Fibroblast of skin of left biceps (primary cell): ENCODE measurements around the gene ZNF436.

ENCODE experiments used
- DNase-seq, 2 experiments: peaks; one replicate each; pipeline ENCODE4 v3.0.0-alpha.2; 2013; ENCODE audit warnings: low read depth in 2 of 2

ZNF436 gene

GRCh38 chr1:23369335-23370013 lies at the start of gene ZNF436:
Gene ZNF436 (minus strand): TSS chr1:23369836. CDS start chr1:23368005, 1,831 bp downstream.
- DNase-seq: peak; percentile 81 to 84

DNA sequence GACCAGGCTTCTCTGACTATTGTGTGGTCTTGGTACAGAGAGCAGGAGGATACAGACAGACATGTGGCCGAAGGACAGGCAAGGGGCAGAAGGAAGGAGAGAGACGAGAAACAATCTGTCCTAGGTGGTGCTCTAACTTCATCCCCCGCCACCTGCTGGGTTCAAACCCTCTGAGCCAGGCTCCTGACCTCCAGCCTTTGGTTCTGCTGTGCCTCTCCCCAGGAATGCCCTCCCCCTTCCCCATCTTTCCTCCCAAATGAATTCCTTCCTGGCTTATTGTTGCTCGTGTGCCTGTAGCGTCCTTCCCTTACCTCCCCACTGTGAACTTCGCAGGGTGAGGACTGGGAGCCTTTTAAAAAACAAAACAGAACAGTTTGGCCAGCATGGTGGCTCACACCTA lies 49.5 kb upstream of the ZNF436 start:
- DNase-seq: no peak

GRCh38 chr1:23417570-23417969 lies 47.9 kb upstream of the ZNF436 start:
- no peak for DNase-seq

- DNase-seq: no peak
Measured at GRCh38 chr1:23416964-23417363, 47.3 kb upstream of the ZNF436 start.

DNA sequence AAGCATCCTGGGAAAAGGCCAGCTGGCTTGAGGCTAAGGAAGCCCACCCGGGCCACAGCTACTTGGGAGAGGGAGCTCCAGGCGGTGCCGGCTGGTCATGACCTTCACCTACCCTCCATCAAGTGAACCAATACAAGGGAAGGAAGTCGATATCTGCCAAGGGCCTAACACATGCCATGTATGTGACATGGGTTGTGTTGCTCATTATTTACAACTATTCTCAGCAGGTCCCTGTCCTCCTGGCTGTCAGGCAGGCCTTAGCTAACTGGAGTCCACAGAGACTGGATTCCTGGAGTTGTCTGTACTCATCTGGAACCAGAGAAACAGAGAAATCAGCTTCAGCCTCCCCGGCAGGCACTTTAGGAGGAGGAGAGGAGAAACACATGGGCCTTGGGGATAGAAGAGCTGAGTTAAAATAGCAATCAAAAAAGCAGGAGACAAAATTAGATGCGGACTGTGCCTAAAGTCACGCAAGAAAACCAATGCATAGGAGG lies 39.2 kb upstream of the ZNF436 start:
- no peak for DNase-seq

DNA sequence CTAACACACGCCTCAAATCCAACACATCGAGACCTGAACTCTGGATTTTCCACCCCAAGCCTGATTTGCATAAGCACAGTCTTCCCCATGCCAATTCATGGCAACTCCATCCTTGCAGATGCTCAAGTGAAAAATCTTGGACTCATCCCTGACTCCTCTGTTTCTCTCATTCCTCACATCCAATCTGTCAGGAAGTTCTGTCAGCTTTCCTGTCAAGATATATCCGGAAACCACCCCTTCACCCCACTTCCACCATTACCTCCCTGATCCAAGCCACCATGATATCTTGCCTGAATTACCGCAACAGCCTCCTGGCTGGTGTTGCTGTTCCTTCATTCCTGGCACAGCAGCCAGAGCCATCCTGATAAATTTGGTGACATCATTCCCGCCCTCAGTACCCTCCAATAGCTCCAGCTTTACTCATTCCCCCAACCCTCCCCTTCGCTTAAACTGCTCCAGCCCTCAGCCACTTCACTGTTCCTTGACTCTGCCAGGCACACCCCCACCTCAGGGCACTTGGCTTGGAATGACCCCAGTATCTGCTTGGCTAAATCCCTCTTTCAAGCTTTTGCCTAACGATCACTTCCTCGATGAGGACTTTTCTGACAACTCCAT lies 37.5 kb upstream of the ZNF436 start:
- DNase-seq: no peak

DNA sequence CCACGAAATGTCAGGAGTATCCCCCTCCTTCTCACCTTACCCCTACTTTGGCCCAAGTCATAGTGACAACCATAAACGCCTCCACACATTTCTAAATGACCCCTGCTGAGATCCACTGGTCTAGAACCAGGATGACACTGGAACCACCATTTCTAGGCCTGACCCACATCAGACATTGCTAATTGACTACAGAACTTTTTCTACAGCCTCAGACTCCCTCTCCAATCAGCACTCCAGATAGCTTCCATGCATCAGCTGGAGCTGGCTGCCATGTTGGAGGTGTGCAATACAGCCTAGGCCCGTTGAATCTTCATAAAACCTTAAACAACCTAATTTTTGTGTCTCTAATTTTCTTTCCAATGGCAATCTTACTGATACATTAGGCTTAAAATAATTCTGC lies 36.3 kb upstream of the ZNF436 start:
- no peak for DNase-seq

DNA sequence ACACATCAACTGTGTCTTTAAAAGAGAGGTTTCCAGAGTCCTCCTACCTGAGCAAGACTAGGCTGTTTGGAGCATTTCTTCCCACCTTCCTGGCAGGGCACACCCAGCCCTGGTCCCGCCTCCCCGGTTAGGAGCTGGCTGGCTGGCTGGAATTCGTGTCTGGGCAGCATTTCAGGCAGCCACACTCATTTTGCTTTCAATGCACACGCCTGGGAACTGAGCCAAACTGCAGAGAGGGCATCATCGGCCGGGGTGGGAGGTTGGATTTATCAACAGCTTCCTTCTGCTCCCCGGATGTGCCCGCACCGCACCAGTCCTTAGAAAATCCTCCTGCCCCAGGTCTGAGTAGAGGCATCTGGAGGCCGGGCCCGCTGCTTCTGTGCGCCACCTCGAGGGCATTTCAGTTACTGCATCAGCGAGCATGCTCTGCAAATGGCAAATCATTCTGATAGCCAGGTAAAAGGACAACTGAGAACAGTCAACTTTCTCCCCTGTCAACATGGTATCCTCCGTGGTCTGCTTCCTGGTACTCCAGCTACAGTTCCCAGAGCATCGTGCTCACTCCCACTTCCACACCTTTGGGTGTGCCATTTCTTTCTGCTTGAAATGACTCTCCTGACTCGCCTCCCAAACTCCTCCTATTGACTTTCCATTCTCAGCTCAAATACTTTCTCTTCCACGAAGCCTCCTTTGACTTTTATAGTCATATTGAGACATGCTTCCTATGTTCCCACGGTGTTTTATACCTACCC lies 34.3 kb upstream of the ZNF436 start:
- peak; percentile 61 to 68 for DNase-seq

DNA sequence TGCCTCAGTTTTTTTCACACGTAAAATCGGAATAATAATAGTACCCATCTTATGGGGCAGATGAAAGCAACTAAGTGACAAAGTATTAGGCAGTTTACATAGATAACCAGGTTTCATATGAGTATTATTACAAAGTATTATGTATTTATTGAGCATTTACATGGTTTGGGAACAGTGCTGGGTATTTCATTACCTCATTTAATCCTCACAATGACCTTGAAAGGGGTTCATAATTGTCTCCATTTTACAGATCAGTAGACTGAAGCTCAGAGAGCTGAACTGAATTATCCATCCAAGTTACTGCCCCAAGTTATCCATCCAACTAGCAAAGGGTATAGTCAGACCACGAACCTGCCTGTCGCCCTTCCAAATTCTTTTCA lies 33.7 kb upstream of the ZNF436 start:
- DNase-seq: no peak

GRCh38 chr1:23403038-23403336 lies 33.4 kb upstream of the ZNF436 start:
- DNase-seq: no peak

DNA sequence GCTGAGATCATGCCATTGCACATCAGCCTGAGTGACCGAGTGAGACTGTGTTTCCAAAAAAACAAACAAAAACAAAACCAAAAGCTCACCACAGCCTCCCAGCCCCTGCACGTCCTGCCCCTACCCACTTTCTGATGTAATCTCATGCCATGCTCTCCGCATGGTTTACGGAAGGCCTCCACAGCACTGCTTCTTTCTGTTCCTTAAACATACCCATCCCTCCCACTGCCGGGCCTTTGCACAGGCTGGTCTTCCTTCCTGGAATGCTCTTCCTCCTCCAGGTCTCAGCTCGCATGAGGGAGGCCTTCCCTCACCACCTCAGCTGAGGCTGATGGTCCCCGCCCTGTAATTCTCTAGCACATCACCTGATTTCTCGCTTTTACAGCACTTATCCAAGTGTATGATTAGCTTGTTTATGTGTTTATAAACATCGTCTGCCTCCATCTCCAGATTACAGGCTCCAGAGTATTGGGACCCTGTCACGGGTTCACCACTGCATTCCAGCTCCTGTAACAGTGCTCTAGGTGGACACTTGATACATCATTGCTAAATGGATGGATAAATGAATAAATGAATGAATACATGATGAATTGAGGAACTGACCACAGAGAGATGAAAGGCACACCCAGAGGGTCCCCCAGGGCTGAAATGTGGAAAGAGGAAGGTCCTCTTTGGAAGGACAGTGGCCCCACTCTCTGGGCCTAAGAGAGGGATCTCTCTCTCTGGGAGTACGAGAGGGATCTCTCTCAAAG lies 32.8 kb upstream of the ZNF436 start:
- DNase-seq: no peak

DNA sequence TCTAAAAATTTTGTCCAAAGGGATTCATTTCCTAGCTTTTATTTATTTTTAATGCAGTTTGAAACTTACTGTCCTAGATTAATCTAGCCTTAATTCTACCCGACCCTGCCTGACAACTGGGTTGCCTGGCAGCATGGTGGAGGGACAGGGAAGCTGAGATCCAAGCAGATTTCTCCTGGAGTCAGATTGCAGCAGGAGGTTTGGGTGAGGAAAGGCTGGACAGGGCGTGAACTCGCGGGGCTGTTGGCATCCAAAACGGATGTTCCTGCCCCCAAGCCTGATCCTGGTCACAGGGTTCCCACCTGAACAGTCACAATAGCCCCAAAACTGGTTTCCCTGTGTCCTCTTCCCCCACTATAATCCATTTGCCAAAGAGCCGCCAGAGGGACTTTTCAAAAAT lies 31.7 kb upstream of the ZNF436 start:
- DNase-seq: no peak

GRCh38 chr1:23400324-23401114 lies 30.9 kb upstream of the ZNF436 start:
- DNase-seq: no peak

DNA sequence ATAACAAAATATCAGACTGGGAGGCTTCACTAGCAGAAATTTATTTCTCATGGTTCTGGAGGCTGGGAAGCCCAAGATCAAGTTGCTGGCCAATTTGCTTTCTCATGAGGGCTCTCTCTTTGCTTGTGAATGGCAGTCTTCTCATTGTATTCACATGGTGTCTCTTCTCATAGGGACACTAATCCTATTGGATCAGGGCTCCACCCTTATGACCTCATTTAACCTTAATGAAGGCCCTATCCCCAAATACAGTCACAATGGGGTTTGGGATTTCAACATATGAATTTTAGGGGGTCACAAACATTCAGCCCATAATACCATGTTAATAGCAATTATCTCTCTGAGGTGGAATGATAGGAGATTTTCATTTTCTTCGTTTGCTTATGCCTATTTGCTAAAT lies 29.6 kb upstream of the ZNF436 start:
- no peak for DNase-seq

GRCh38 chr1:23397908-23398307 lies 28.3 kb upstream of the ZNF436 start:
- no peak for DNase-seq

- DNase-seq: no peak
Measured at GRCh38 chr1:23396380-23396779, 26.7 kb upstream of the ZNF436 start.

DNA sequence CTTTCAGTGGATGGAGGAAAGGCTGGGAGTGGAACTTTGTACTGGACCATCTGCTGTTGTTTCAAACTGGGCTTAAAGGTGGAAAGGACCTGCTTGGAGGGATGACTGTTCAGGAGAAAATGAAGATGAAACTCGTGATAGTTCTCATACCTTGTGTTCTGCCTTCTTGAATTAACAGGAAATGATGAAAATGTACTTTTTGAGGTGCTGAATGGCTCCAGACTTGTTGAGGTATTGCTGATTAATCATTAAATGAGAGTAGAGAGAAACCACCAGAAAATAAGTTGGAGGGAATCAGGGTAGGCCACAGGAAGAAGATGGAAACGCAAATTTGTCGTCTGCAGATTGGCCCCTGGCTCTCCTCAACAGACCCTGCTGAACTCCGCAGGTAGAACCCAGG lies 26.2 kb upstream of the ZNF436 start:
- no peak for DNase-seq

GRCh38 chr1:23395154-23395724 lies 25.6 kb upstream of the ZNF436 start:
- no peak for DNase-seq

GRCh38 chr1:23394684-23395083 lies 25.0 kb upstream of the ZNF436 start:
- DNase-seq: peak; percentile 86 to 87

GRCh38 chr1:23394181-23394580 lies 24.5 kb upstream of the ZNF436 start:
- DNase-seq: peak; percentile 83 to 89

DNA sequence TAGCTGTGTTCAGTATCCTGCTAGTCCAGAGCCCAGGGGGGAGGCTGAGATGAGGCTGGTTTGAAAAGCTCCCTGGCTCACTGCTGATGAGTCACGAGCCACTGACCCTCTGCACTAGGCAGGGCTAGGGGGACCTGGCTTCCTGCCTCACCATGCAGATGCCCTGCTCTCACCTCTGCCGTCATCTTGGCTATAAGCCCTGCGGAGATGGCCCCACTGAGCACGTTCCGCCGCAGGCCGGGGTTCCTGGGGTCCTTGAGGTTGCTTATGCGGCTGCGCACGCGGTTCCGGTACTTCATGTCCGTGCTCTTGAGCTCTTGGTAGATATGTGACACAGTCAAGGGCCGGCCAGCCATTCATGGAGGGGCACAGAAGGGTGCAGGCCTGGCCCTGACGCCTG lies 24.1 kb upstream of the ZNF436 start:
- no peak for DNase-seq
